ENCODE measurements around the gene KCNK3. TPM values are rescaled to one million over a fixed set of nuclear protein-coding genes. Genes with fewer than 3 reads are reported as not detected.

Gene KCNK3
- total and polyA plus RNA-seq, 3 experiments from 2014 or later: not detected

DNA sequence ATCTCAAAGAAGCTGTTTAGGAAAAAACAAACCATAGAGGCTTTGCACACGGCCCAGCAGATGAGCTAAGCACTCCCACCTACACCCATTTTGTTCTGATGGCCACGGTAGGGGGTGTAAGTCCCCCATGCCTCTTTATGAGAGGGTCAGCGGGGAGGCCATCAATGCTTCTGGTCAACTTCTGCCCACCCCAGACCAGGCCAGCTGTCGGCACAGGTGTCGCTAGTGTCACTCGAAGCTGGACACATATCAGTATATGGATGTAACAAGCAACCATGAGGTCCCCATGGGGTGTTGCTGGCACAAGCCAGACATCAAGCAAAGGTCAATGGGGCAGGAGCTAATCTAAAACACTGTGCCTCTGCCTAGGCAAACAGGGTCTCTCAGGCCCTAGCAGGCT is 47.8 kb downstream of the KCNK3 start:
- H3K27me3 ChIP-seq (ENCODE audit: insufficient read depth, low read length, poor library complexity, severe bottlenecking): no peaks in the 10 kb centered on the region
- Mint-ChIP-seq H3K4me3 (no peak overlapping the region), H3K4me1 (peaks cover 7 to 11% (median 8%) of the 10 kb centered on the region in 3 donors), H3K27me3 (peaks cover 2 to 8% of the 10 kb centered on the region in 2 donors), H3K27ac (no peak overlapping the region), H3K9me3 (no peaks in the 10 kb centered on the region), H3K36me3 (no peaks in the 10 kb centered on the region)
- ChIA-PET CTCF (no interaction called here), POLR2A (no interaction called here)
- H3K4me1 ChIP-seq (ENCODE audit: insufficient read depth, low read length): no peaks in the 10 kb centered on the region
- no peaks in the 10 kb centered on the region for H3K9me3 ChIP-seq (ENCODE audit: low read length)
- DNase-seq: no peak
- no peaks in the 10 kb centered on the region for H3K36me3 ChIP-seq (ENCODE audit: insufficient read depth, low read length)
- H3K4me3 ChIP-seq (ENCODE audit: low read length): no peak overlapping the region
- H3K27ac ChIP-seq (ENCODE audit: low read depth, low read length): no peak overlapping the region

DNA sequence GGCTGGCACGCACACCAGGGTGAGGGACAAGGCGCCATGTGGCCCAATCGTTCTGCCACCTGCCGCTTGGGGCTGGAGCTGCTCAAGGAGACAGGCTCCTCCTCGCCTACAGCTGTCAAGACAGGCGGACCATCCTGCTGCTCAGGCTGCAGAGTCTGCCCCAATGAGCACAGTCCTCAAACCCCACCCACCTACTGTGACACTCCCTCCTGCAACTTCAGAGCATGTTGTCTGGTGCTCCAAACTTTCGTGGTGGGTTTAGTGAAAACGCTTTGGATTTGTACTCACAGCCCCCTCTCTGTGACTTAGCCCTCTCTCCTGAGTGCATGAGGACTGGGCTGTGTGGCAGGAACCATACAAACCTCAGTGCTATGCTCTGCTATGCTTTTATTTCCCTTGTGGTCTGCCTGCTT is 48.4 kb downstream of the KCNK3 start:
- Histone ChIP-seq H3K27ac (ENCODE audit: low read depth, low read length) (no peak overlapping the region), H3K4me3 (ENCODE audit: low read length) (no peak overlapping the region), H3K27me3 (ENCODE audit: insufficient read depth, low read length, poor library complexity, severe bottlenecking) (no peaks in the 10 kb centered on the region), H3K36me3 (ENCODE audit: insufficient read depth, low read length) (no peaks in the 10 kb centered on the region), H3K4me1 (ENCODE audit: insufficient read depth, low read length) (no peaks in the 10 kb centered on the region), H3K9me3 (ENCODE audit: low read length) (no peaks in the 10 kb centered on the region)
- Mint-ChIP-seq H3K9me3 (no peaks in the 10 kb centered on the region), H3K27ac (peak overlapping the region in 2 of 8 donors; percentile 10 to 20), H3K4me1 (peaks cover 7 to 11% (median 8%) of the 10 kb centered on the region in 3 donors), H3K36me3 (no peaks in the 10 kb centered on the region), H3K4me3 (peak overlapping the region in 2 of 7 donors; percentile 37 to 61), H3K27me3 (peaks cover 4 to 8% of the 10 kb centered on the region in 2 donors)
- ChIA-PET POLR2A (no interaction called here), CTCF (interaction anchor here (1.6 kb wide), 1 partner anchor 10 kb away, joined by 4 read pairs; no protein-coding TSS in a partner anchor)
- peak in 1 of 5 donors; percentile 23 for DNase-seq

DNA sequence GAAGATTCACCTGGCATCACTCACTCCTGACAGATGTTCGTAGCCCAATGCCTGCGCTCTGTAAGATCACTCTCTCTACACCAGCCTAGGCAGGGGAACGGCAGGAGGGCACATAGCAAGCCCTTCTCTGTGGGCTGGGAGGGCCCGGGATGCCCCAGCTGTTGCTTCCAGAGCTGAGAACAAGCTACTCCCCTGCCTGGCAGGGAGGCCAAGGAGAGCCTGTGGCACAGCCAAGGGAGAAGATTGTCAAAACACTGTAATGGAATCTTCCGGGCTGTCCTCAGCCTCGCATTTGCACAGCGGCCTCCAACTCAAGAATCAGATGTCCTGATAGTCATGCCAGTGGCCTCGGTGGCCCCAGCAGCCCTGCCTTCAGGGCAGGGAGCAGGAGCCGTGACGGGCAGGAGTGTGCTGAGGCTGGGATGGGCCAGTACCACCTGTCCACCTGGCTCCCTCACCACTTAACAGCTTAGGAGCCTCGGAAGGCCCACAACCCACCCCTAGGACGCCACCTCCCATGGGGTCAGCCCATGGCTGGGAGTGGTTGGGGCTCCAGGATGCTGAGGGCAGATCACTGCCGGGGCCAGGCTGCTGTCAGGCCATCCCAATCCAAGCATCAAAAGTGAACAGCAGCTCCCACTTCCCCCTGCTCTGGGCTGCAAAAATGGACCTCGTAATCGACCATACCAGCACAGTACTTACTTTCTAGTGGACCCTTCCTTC is 49.7 kb downstream of the KCNK3 start:
- ChIA-PET CTCF (interaction anchor here (1.6 kb wide), 1 partner anchor 11 kb away, joined by 4 read pairs; no protein-coding TSS in a partner anchor), POLR2A (no interaction called here)
- Mint-ChIP-seq H3K9me3 (no peaks in the 10 kb centered on the region), H3K4me3 (no peak overlapping the region), H3K36me3 (no peaks in the 10 kb centered on the region), H3K27me3 (peaks cover 1 to 7% of the 10 kb centered on the region in 2 donors), H3K27ac (no peak overlapping the region), H3K4me1 (peaks cover 7 to 11% (median 8%) of the 10 kb centered on the region in 3 donors)
- Histone ChIP-seq H3K9me3 (ENCODE audit: low read length) (no peaks in the 10 kb centered on the region), H3K27ac (ENCODE audit: low read depth, low read length) (no peak overlapping the region), H3K27me3 (ENCODE audit: insufficient read depth, low read length, poor library complexity, severe bottlenecking) (no peaks in the 10 kb centered on the region), H3K4me3 (ENCODE audit: low read length) (no peak overlapping the region), H3K4me1 (ENCODE audit: insufficient read depth, low read length) (no peaks in the 10 kb centered on the region), H3K36me3 (ENCODE audit: insufficient read depth, low read length) (no peaks in the 10 kb centered on the region)
- peak in 1 of 5 donors; percentile 5 for DNase-seq

DNA sequence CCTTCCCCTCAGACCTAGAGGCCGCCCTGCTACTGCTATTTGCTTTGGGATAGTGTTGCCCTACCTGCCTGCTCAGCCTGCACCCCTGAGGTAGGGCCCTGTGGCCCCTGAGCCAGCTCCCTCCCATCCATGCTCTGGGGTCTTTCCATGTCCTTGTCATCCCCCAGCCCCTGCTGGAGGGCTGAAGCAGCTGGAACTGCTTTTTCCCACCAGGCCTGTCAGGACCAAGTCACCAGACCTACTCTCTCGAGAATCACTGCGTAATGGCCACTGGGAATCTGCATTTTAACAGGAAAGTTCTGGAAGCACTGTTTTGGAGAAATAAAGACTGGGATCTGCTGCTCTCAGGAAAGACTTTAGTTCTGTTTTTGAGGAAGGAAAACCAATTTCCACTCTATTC is 51.3 kb downstream of the KCNK3 start:
- Histone ChIP-seq H3K4me3 (ENCODE audit: low read length) (no peak overlapping the region), H3K27ac (ENCODE audit: low read depth, low read length) (no peak overlapping the region), H3K4me1 (ENCODE audit: insufficient read depth, low read length) (no peaks in the 10 kb centered on the region), H3K27me3 (ENCODE audit: insufficient read depth, low read length, poor library complexity, severe bottlenecking) (no peaks in the 10 kb centered on the region), H3K36me3 (ENCODE audit: insufficient read depth, low read length) (no peaks in the 10 kb centered on the region), H3K9me3 (ENCODE audit: low read length) (no peaks in the 10 kb centered on the region)
- peaks cover 1 to 3% of the 10 kb centered on the region in 2 donors for H3K27me3 Mint-ChIP-seq
- H3K9me3 Mint-ChIP-seq: no peaks in the 10 kb centered on the region
- H3K4me3 Mint-ChIP-seq: no peak overlapping the region
- H3K36me3 Mint-ChIP-seq: no peaks in the 10 kb centered on the region
- POLR2A ChIA-PET: no interaction called here
- CTCF ChIA-PET: interaction anchor here (1.0 to 1.3 kb wide), 2 partner anchors 9 to 10 kb away, joined by 4 to 5 read pairs; no protein-coding TSS in a partner anchor
- no peak overlapping the region for H3K27ac Mint-ChIP-seq
- H3K4me1 Mint-ChIP-seq: peaks cover 7 to 11% (median 8%) of the 10 kb centered on the region in 3 donors
- no peak for DNase-seq

DNA sequence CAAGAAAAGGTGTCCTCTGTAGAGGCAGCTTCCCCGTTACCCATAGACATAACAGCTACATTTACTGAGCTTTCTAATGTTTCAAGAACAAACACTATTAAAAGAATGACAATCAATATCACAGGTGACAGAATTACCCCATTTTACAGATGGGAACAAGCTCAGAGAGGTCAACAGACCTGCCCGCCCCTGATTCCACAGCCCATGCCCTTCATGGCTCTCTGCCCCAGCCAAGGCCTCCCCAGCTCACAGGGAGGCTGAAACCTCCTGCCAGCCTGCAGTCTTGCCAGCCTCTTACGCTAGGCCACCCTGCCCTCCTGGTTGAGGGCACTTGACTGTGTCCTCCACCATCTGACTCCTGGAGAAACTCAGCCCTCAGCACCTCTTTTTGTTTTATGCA is 52.4 kb downstream of the KCNK3 start:
- CTCF ChIA-PET: interaction anchor here (0.8 to 2.5 kb wide), 4 partner anchors 8 to 138 kb away, joined by 3 to 11 read pairs (median 4); no protein-coding TSS in a partner anchor
- H3K27me3 Mint-ChIP-seq: peaks cover 0 to 1% of the 10 kb centered on the region in 2 donors
- H3K4me3 ChIP-seq (ENCODE audit: low read length): no peak overlapping the region
- H3K27me3 ChIP-seq (ENCODE audit: insufficient read depth, low read length, poor library complexity, severe bottlenecking): no peaks in the 10 kb centered on the region
- no peaks in the 10 kb centered on the region for H3K4me1 ChIP-seq (ENCODE audit: insufficient read depth, low read length)
- peaks cover 7 to 11% (median 8%) of the 10 kb centered on the region in 3 donors for H3K4me1 Mint-ChIP-seq
- no peaks in the 10 kb centered on the region for H3K36me3 Mint-ChIP-seq
- no peak overlapping the region for H3K27ac Mint-ChIP-seq
- POLR2A ChIA-PET: interaction anchor here (0.6 kb wide), 1 partner anchor 322 kb away, joined by 3 read pairs; no protein-coding TSS in a partner anchor
- H3K9me3 Mint-ChIP-seq: no peaks in the 10 kb centered on the region
- no peak overlapping the region for H3K4me3 Mint-ChIP-seq
- no peaks in the 10 kb centered on the region for H3K9me3 ChIP-seq (ENCODE audit: low read length)
- no peaks in the 10 kb centered on the region for H3K36me3 ChIP-seq (ENCODE audit: insufficient read depth, low read length)
- no peak for DNase-seq
- H3K27ac ChIP-seq (ENCODE audit: low read depth, low read length): no peak overlapping the region

DNA sequence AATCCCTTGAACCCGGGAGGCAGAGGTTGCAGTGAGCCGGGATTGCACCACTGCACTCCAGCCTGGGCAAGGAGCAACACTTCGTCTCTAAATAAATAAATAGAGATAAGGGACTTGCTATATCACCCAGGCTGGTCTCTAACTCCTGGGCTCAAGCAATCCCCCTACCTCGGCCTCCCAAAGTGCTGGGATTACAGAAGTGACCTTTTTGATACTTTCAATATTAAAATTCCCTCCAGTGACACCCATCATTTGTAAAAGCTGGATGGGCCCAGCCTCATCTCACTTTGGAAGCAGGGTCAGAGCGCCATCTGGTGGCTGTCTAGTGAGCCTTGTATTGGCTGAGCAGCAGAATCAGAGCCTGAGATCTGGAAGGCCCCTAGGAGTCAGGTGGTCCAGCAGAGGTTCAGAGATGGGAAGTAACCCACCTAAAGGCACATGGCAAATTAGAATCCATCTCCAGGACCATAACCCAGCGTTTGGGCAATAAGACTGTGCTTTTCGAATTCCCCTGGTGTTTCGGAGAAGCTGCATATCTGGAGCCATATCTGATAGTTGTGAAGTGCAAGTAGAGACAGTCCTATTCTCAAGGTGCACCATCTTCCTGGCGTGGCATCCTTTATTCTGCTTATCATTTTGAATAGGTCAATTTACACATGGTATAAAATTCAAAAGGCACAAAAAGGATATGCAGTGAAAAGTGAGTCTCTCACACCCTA is 53.2 kb downstream of the KCNK3 start:
- H3K9me3 ChIP-seq (ENCODE audit: low read length): no peaks in the 10 kb centered on the region
- DNase-seq: peak; percentile 47 to 81 (median 64)
- Mint-ChIP-seq H3K4me1 (peaks cover 5 to 7% (median 6%) of the 10 kb centered on the region in 3 donors), H3K36me3 (no peaks in the 10 kb centered on the region), H3K27ac (peak overlapping the region in 1 of 8 donors; percentile 55), H3K9me3 (no peaks in the 10 kb centered on the region), H3K4me3 (no peak overlapping the region), H3K27me3 (peaks cover 0 to 1% of the 10 kb centered on the region in 2 donors)
- CTCF ChIA-PET: interaction anchor here (0.8 to 2.5 kb wide), 8 partner anchors 9 to 148 kb away, joined by 3 to 11 read pairs (median 3); no protein-coding TSS in a partner anchor
- H3K36me3 ChIP-seq (ENCODE audit: insufficient read depth, low read length): no peaks in the 10 kb centered on the region
- H3K4me1 ChIP-seq (ENCODE audit: insufficient read depth, low read length): no peaks in the 10 kb centered on the region
- H3K27ac ChIP-seq (ENCODE audit: low read depth, low read length): no peak overlapping the region
- POLR2A ChIA-PET: interaction anchor here (0.6 kb wide), 1 partner anchor 323 kb away, joined by 3 read pairs; no protein-coding TSS in a partner anchor
- no peak overlapping the region for H3K4me3 ChIP-seq (ENCODE audit: low read length)
- no peaks in the 10 kb centered on the region for H3K27me3 ChIP-seq (ENCODE audit: insufficient read depth, low read length, poor library complexity, severe bottlenecking)

DNA sequence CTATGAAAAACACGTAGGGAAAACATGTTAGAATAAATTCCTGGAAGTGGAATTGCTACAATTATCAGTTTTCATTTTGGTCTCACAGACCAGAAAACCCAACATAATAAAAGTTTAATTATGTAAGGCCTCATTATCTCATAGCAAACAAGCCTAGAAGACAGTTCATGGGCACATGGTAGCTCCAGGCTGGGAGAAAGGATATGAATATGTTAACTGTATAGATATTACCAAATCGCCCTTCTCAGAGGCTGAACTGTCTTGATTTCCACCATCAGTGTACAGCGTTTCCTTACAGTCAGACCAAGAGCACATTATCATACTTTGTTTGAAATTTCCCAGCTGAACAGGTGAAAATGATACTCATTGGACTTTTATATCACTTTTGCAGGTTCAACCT is 54.4 kb downstream of the KCNK3 start:
- no peak for DNase-seq
- Mint-ChIP-seq H3K9me3 (no peaks in the 10 kb centered on the region), H3K27ac (no peak overlapping the region), H3K27me3 (peaks cover 0 to 1% of the 10 kb centered on the region in 2 donors), H3K4me1 (no peaks in the 10 kb centered on the region), H3K4me3 (no peak overlapping the region), H3K36me3 (no peaks in the 10 kb centered on the region)
- CTCF ChIA-PET: no interaction called here
- Histone ChIP-seq H3K27me3 (ENCODE audit: insufficient read depth, low read length, poor library complexity, severe bottlenecking) (no peaks in the 10 kb centered on the region), H3K4me1 (ENCODE audit: insufficient read depth, low read length) (no peaks in the 10 kb centered on the region), H3K36me3 (ENCODE audit: insufficient read depth, low read length) (no peaks in the 10 kb centered on the region), H3K9me3 (ENCODE audit: low read length) (no peaks in the 10 kb centered on the region), H3K27ac (ENCODE audit: low read depth, low read length) (no peak overlapping the region), H3K4me3 (ENCODE audit: low read length) (no peak overlapping the region)
- POLR2A ChIA-PET: no interaction called here
